B cell (primary cell): ENCODE measurements around the gene OVCA2. TPM values are rescaled to one million over a fixed set of nuclear protein-coding genes. Genes with fewer than 3 reads are reported as not detected.

ENCODE experiments used
- ATAC-seq: fragments of 200-7000 bp; cut with Tn5 transposase; one replicate; pipeline ENCODE4 v1.10.0; 2021; ENCODE audit warnings: low read depth, mild to moderate bottlenecking, moderate number of reproducible peaks, moderate library complexity
- CTCF ChIA-PET: fragments of 350-600 bp; sonication (Branson Sonifier 250); formaldehyde crosslinking; loops from one replicate; lab custom pipeline; 2021; ENCODE audit warnings: antibody characterized with exemption, inconsistent platforms; lab: Charles Lee
- POLR2A ChIA-PET: fragments of 350-600 bp; sonication (Branson Sonifier 250); formaldehyde crosslinking; loops from one replicate; lab custom pipeline; 2021; ENCODE audit warnings: antibody characterized with exemption; lab: Charles Lee
- DNase-seq: peaks from one replicate; pipeline ENCODE4 v3.0.0; 2013
- H2AFZ ChIP-seq: 2 replicates; pipeline ENCODE4 v1.6.1; 2012; ENCODE audit warnings: mild to moderate bottlenecking, low read depth, low read length; ENCODE audit not compliant: insufficient read depth, poor library complexity, severe bottlenecking
- H3K27ac ChIP-seq, 2 donors: 1 replicate in 1 of 2; 2 replicates in 1 of 2; pipeline ENCODE4 v1.5.1; 2012 to 2013; ENCODE audit warnings: low read length in 2 of 2, mild to moderate bottlenecking in 2 of 2, moderate library complexity in 1 of 2
- H3K27me3 ChIP-seq, 4 experiments: fragments of 200-600 bp in 1 of 4; sonication (generic) in 1 of 4; replicated peaks in 1 of 4; 1 replicate in 2 of 4; 2 replicates in 2 of 4; pipeline versions ENCODE4 v1.6.1 to v1.7.0; 2013 to 2016; ENCODE audit warnings: low read length in 3 of 4, mild to moderate bottlenecking in 2 of 4, mixed read lengths in 1 of 4, moderate library complexity in 1 of 4; ENCODE audit not compliant: insufficient read depth in 4 of 4, control insufficient read depth in 3 of 4; ENCODE audit errors: control extremely low read depth in 1 of 4
- H3K36me3 ChIP-seq, 2 experiments: replicated peaks in 1 of 2; 1 replicate in 1 of 2; 2 replicates in 1 of 2; pipeline versions ENCODE4 v1.6.1 to v1.7.1; 2013; ENCODE audit warnings: low read length in 1 of 2; ENCODE audit not compliant: insufficient read depth in 2 of 2, control insufficient read depth in 1 of 2; ENCODE audit errors: control extremely low read depth in 1 of 2, extremely low read depth in 1 of 2
- H3K4me1 ChIP-seq, 2 donors: fragments of 200-600 bp in 1 of 2; sonication (generic) in 1 of 2; 1 replicate in 1 of 2; 2 replicates in 1 of 2; pipeline versions ENCODE4 v1.5.1 to v1.6.1; 2013 to 2017; ENCODE audit warnings: low read length in 2 of 2; ENCODE audit not compliant: control insufficient read depth in 2 of 2, insufficient read depth in 2 of 2
- H3K4me2 ChIP-seq: replicated peaks from 2 replicates; pipeline ENCODE3; 2012; ENCODE audit warnings: mild to moderate bottlenecking, low read depth, low read length; ENCODE audit not compliant: poor library complexity, severe bottlenecking
- H3K4me3 ChIP-seq, 5 experiments: fragments of 200-600 bp in 1 of 5; sonication (generic) in 1 of 5; 1 replicate in 3 of 5; 2 replicates in 2 of 5; pipeline versions ENCODE4 v1.5.1 to v1.7.0; 2011 to 2016; ENCODE audit warnings: low read length in 4 of 5, mild to moderate bottlenecking in 4 of 5, low read depth in 2 of 5, control low read depth in 1 of 5, moderate library complexity in 1 of 5; ENCODE audit not compliant: insufficient read depth in 1 of 5; ENCODE audit errors: control extremely low read depth in 1 of 5, extremely low read depth in 1 of 5
- H3K79me2 ChIP-seq: fragments of 200-600 bp; sonication (generic); one replicate; pipeline ENCODE4 v1.6.0; 2016; ENCODE audit warnings: low read length; ENCODE audit not compliant: control insufficient read depth, insufficient read depth
- H3K9ac ChIP-seq: fragments of 200-600 bp; sonication (generic); 2 replicates; pipeline ENCODE4 v1.6.1; 2017; ENCODE audit warnings: mild to moderate bottlenecking, low read length, moderate library complexity
- H3K9me3 ChIP-seq, 3 donors: one replicate each; pipeline versions ENCODE4 v1.6.1 to v1.7.1; 2013; ENCODE audit warnings: low read length in 2 of 3; ENCODE audit not compliant: control insufficient read depth in 2 of 3, insufficient read depth in 1 of 3; ENCODE audit errors: control extremely low read depth in 1 of 3
- H4K20me1 ChIP-seq: 2 replicates; pipeline ENCODE4 v1.6.0; 2012; ENCODE audit warnings: mild to moderate bottlenecking, low read length; ENCODE audit not compliant: insufficient read depth, control insufficient read depth, poor library complexity, severe bottlenecking
- H3K27ac Mint-ChIP-seq: one replicate; pipeline ENCODE4 v1.8.0; 2021; ENCODE audit warnings: mixed read lengths
- H3K27me3 Mint-ChIP-seq: one replicate; pipeline ENCODE4 v1.8.0; 2021; ENCODE audit warnings: mixed read lengths
- H3K4me1 Mint-ChIP-seq: one replicate; pipeline ENCODE4 v1.8.0; 2021; ENCODE audit warnings: mixed read lengths
- H3K4me3 Mint-ChIP-seq: one replicate; pipeline ENCODE4 v1.8.0; 2021; ENCODE audit warnings: mixed read lengths
- H3K9me3 Mint-ChIP-seq: one replicate; pipeline ENCODE4 v1.8.0; 2022; ENCODE audit warnings: mixed read lengths; ENCODE audit not compliant: insufficient read depth
- EZH2 ChIP-seq: IDR thresholded peaks from 2 replicates; pipeline ENCODE4 v1.6.1; 2012; ENCODE audit warnings: borderline replicate concordance, low read depth, mild to moderate bottlenecking, moderate library complexity, low read length; ENCODE audit not compliant: insufficient read depth, poor library complexity, severe bottlenecking
- WGBS: methylation state at CpG from one replicate; pipeline ENCODE4 v1.1.5; 2013; ENCODE audit warnings: missing lambda C conversion rate; ENCODE audit not compliant: insufficient coverage; 5-methylcytosine and 5-hydroxymethylcytosine counted together
- intact Hi-C: fragments of 100-400 bp; cut with micrococcal nuclease; formaldehyde crosslinking; loops from one replicate; pipeline ENCODE4 v1.10.0; 2022
- polyA plus RNA-seq: library from polyadenylated mRNA; depleted of rRNA; stranded (reverse); fragments of >200 nt; gene quantifications from 2 replicates; pipeline ENCODE4 v1.2.3, GENCODE V29; 2012
- total RNA-seq, 2 donors: library from RNA; stranded (reverse); fragments of 120-200 nt in 1 of 2; gene quantifications; 1 replicate in 1 of 2; 2 replicates in 1 of 2; pipeline versions ENCODE4 v1.2.3 to v1.2.4, GENCODE V29; 2013 to 2022
- TF ChIP-seq, protein P1 (sequence below): fragments of 200-600 bp; IDR thresholded peaks from one replicate; pipeline ENCODE4 v1.8.0; 2022; ENCODE audit warnings: antibody characterized with exemption, mild to moderate bottlenecking

OVCA2 gene
- total and polyA plus RNA-seq, 2 donors (not counting 1 experiment from before 2014, with no cell fraction given), result 23.2 to 43.9 TPM

DNA sequence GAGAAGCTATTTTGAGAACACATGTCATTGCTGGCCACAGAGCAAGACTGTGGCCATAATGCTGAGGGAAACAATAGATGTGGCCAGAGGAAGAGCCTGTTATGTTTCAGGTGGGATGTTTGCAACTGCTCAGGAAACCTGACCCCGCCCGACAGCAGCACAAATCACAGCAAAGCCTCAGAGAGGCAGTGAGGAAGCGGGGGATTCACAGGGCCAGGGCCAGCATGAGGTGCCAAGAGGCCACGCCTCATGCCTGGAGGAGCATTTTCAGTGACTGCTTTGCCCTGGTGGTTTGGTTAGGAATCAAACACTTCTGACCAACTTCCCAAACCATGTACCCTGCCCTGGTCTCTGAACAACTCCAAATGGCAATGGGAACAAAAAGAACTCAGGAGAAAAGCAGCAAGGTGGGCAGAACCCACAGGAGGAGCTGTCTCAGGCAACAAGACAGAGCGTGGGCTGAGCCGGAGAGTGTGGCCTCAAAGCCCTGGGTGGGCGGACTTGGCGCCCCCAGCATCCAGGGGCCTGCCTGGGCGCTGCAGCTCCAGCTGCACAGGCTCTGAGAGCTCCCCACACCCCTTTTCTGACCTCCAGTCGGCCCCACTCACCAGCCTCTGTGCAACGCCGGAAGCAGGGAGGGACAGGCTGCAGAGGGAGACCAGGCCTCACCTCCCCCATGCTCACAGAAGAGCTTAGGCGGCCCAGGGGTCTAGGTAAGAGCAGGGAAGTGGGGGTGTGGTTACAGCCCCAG lies 33.7 kb downstream of the OVCA2 start:
- POLR2A ChIA-PET, result interaction anchor here (0.7 to 1.0 kb wide), 2 partner anchors 12 to 88 kb away, joined by 3 read pairs; no protein-coding TSS in a partner anchor

More for the DNA sequence above, 33.7 kb downstream of the OVCA2 start:
- Histone ChIP-seq H3K36me3 (peaks cover 2 to 11% of the 10 kb centered on the region in 2 experiments), H3K9ac (no peak overlapping the region), H4K20me1 (no peaks in the 10 kb centered on the region), H3K4me1 (peaks cover 12 to 23% of the 10 kb centered on the region in 2 donors), H3K9me3 (no peaks in the 10 kb centered on the region), H3K4me3 (no peak overlapping the region), H2AFZ (peak overlapping the region; percentile 14), H3K27me3 (no peaks in the 10 kb centered on the region), H3K4me2 (peak overlapping the region; percentile 8), H3K27ac (no peak overlapping the region), H3K79me2 (no peaks in the 10 kb centered on the region)
- intact Hi-C loops, result no loop called here
- DNase-seq (no peak), ATAC-seq (no peak)
- H3K27me3 Mint-ChIP-seq, result no peaks in the 10 kb centered on the region
- no peak overlapping the region for H3K27ac Mint-ChIP-seq
- no peak overlapping the region for H3K4me3 Mint-ChIP-seq
- CTCF ChIA-PET, result interaction anchor here (1.0 to 1.3 kb wide), 2 partner anchors 11 to 169 kb away, joined by 3 to 4 read pairs; no protein-coding TSS in a partner anchor
- TF ChIP-seq EZH2, result no peak
- TF ChIP-seq, protein P1, sequence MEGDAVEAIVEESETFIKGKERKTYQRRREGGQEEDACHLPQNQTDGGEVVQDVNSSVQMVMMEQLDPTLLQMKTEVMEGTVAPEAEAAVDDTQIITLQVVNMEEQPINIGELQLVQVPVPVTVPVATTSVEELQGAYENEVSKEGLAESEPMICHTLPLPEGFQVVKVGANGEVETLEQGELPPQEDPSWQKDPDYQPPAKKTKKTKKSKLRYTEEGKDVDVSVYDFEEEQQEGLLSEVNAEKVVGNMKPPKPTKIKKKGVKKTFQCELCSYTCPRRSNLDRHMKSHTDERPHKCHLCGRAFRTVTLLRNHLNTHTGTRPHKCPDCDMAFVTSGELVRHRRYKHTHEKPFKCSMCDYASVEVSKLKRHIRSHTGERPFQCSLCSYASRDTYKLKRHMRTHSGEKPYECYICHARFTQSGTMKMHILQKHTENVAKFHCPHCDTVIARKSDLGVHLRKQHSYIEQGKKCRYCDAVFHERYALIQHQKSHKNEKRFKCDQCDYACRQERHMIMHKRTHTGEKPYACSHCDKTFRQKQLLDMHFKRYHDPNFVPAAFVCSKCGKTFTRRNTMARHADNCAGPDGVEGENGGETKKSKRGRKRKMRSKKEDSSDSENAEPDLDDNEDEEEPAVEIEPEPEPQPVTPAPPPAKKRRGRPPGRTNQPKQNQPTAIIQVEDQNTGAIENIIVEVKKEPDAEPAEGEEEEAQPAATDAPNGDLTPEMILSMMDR, result no peak
- peaks cover 16% of the 10 kb centered on the region for H3K4me1 Mint-ChIP-seq
- no peaks in the 10 kb centered on the region for H3K9me3 Mint-ChIP-seq
- 89% methylated on average over 9 of the region's 13 CpGs for WGBS
